Activated CD4-positive, alpha-beta memory T cell treated with anti-CD3 and anti-CD28 coated beads for 36 hours (primary cell): ENCODE results near the gene ALG2. TPM values are rescaled to one million over a fixed set of nuclear protein-coding genes. Genes with fewer than 3 reads are reported as not detected.

ENCODE experiments used
- CTCF ChIA-PET: fragments of 350-600 bp; sonication (Branson Sonifier 250); formaldehyde crosslinking; loops from one replicate; lab custom pipeline; 2021; ENCODE audit warnings: antibody characterized with exemption, inconsistent platforms; lab: Charles Lee
- POLR2A ChIA-PET: fragments of 350-600 bp; sonication (Branson Sonifier 250); formaldehyde crosslinking; loops from one replicate; lab custom pipeline; 2021; ENCODE audit warnings: antibody characterized with exemption; lab: Charles Lee
- DNase-seq: peaks from one replicate; pipeline ENCODE4 v3.0.0-alpha.2; 2020
- H3K27ac Mint-ChIP-seq: one replicate; pipeline ENCODE4 v1.8.0; 2021; ENCODE audit warnings: mixed read lengths
- H3K27me3 Mint-ChIP-seq: one replicate; pipeline ENCODE4 v1.8.0; 2021; ENCODE audit warnings: mixed read lengths
- H3K36me3 Mint-ChIP-seq: one replicate; pipeline ENCODE4 v1.8.0; 2021; ENCODE audit warnings: mixed read lengths
- H3K4me1 Mint-ChIP-seq: one replicate; pipeline ENCODE4 v1.8.0; 2021; ENCODE audit warnings: low read depth, mixed read lengths
- H3K4me3 Mint-ChIP-seq: one replicate; pipeline ENCODE4 v1.8.0; 2021; ENCODE audit warnings: mild to moderate bottlenecking, mixed read lengths
- H3K9me3 Mint-ChIP-seq: one replicate; pipeline ENCODE4 v1.8.0; 2021; ENCODE audit warnings: mixed read lengths
- intact Hi-C: fragments of 100-400 bp; cut with micrococcal nuclease; formaldehyde crosslinking; loops from one replicate; pipeline ENCODE4 v1.15.1; 2023
- total RNA-seq, 2 experiments: library from RNA; stranded (reverse); gene quantifications; one replicate each; pipeline ENCODE4 v1.2.3, GENCODE V29; 2021

Gene ALG2
- total RNA-seq: 10 to 100 TPM; 18.6 to 20.8 TPM

GRCh38 chr9:99221621-99222415, at the start of gene ALG2, which contains the start of gene SEC61B:
Gene ALG2, minus strand, starts transcription at chr9:99221942. Its CDS starts 48 bp downstream, at chr9:99221894.
Gene SEC61B, plus strand, starts transcription at chr9:99222282. Its CDS starts 82 bp downstream, at chr9:99222364.
- POLR2A ChIA-PET: interaction anchor here (0.9 to 1.9 kb wide), 9 partner anchors 8 to 40 kb away, joined by 3 to 10 read pairs (median 5); no protein-coding TSS in a partner anchor
- Mint-ChIP-seq H3K4me1 (peaks cover 66% of the 10 kb centered on the region), H3K27me3 (no peaks in the 10 kb centered on the region), H3K27ac (peak within 1 kb of the TSS; percentile 95), H3K36me3 (peaks cover 49% of the 10 kb centered on the region), H3K9me3 (no peaks in the 10 kb centered on the region), H3K4me3 (peak within 1 kb of the TSS; percentile 97)
- CTCF ChIA-PET: interaction anchor here (0.6 to 3.1 kb wide), 5 partner anchors 10 to 246 kb away, joined by 4 to 32 read pairs (median 5); no protein-coding TSS in a partner anchor
- intact Hi-C loops: loop anchor here (1.0 to 2.0 kb wide), 4 partner anchors 32 to 877 kb away; partner anchors contain the start of gene INVS
- peak; percentile 94 for DNase-seq

GRCh38 chr9:99270491-99270890, 48.7 kb upstream of the ALG2 start:
- intact Hi-C loops: no loop called here
- POLR2A ChIA-PET: no interaction called here
- Mint-ChIP-seq H3K27me3 (peaks cover 3% of the 10 kb centered on the region), H3K9me3 (no peaks in the 10 kb centered on the region), H3K27ac (no peak overlapping the region), H3K36me3 (no peaks in the 10 kb centered on the region), H3K4me1 (peaks cover 15% of the 10 kb centered on the region), H3K4me3 (no peak overlapping the region)
- no peak for DNase-seq
- CTCF ChIA-PET: no interaction called here

- Mint-ChIP-seq H3K27me3 (peaks cover 3% of the 10 kb centered on the region), H3K36me3 (no peaks in the 10 kb centered on the region), H3K4me1 (peaks cover 17% of the 10 kb centered on the region), H3K27ac (no peak overlapping the region), H3K4me3 (no peak overlapping the region), H3K9me3 (no peaks in the 10 kb centered on the region)
- intact Hi-C loops: no loop called here
- no peak for DNase-seq
- ChIA-PET POLR2A (no interaction called here), CTCF (no interaction called here)
Observed at GRCh38 chr9:99269416-99269815, 47.7 kb upstream of the ALG2 start.

- no peak overlapping the region for H3K27ac Mint-ChIP-seq
- peaks cover 3% of the 10 kb centered on the region for H3K27me3 Mint-ChIP-seq
- peak; percentile 78 for DNase-seq
- intact Hi-C loops: loop anchor here (1.0 to 2.0 kb wide), 4 partner anchors 13 to 950 kb away; no protein-coding TSS in a partner anchor
- no peak overlapping the region for H3K4me3 Mint-ChIP-seq
- ChIA-PET CTCF (interaction anchor here (0.6 to 2.0 kb wide), 9 partner anchors 33 to 1058 kb away, joined by 3 to 12 read pairs (median 3); no protein-coding TSS in a partner anchor), POLR2A (interaction anchor here (1.3 kb wide), 1 partner anchor 12 kb away, joined by 5 read pairs; no protein-coding TSS in a partner anchor)
- H3K9me3 Mint-ChIP-seq: no peaks in the 10 kb centered on the region
- H3K36me3 Mint-ChIP-seq: no peaks in the 10 kb centered on the region
- H3K4me1 Mint-ChIP-seq: peaks cover 22% of the 10 kb centered on the region
Observed at GRCh38 chr9:99266255-99267023, 44.7 kb upstream of the ALG2 start.

GRCh38 chr9:99265691-99266090, 43.9 kb upstream of the ALG2 start:
- intact Hi-C loops: loop anchor here (1.0 to 2.0 kb wide), 4 partner anchors 12 to 951 kb away; no protein-coding TSS in a partner anchor
- Mint-ChIP-seq H3K4me3 (no peak overlapping the region), H3K27me3 (peaks cover 3% of the 10 kb centered on the region), H3K4me1 (peaks cover 22% of the 10 kb centered on the region), H3K9me3 (no peaks in the 10 kb centered on the region), H3K36me3 (no peaks in the 10 kb centered on the region), H3K27ac (no peak overlapping the region)
- DNase-seq: no peak
- ChIA-PET POLR2A (interaction anchor here (1.3 kb wide), 1 partner anchor 12 kb away, joined by 5 read pairs; no protein-coding TSS in a partner anchor), CTCF (interaction anchor here (0.6 to 2.0 kb wide), 12 partner anchors 23 to 1059 kb away, joined by 3 to 12 read pairs (median 3); no protein-coding TSS in a partner anchor)

- POLR2A ChIA-PET: no interaction called here
- intact Hi-C loops: no loop called here
Observed at GRCh38 chr9:99264070-99264680, 42.4 kb upstream of the ALG2 start.

GRCh38 chr9:99262949-99263418, 41.2 kb upstream of the ALG2 start:
- H3K4me3 Mint-ChIP-seq: no peak overlapping the region
- H3K27ac Mint-ChIP-seq: no peak overlapping the region
- no peak for DNase-seq
- H3K27me3 Mint-ChIP-seq: no peaks in the 10 kb centered on the region
- intact Hi-C loops: no loop called here
- H3K9me3 Mint-ChIP-seq: no peaks in the 10 kb centered on the region
- ChIA-PET CTCF (no interaction called here), POLR2A (no interaction called here)
- H3K36me3 Mint-ChIP-seq: no peaks in the 10 kb centered on the region
- H3K4me1 Mint-ChIP-seq: peaks cover 28% of the 10 kb centered on the region

More at GRCh38 chr9:99264070-99264680, 42.4 kb upstream of the ALG2 start:
- H3K4me1 Mint-ChIP-seq: peaks cover 28% of the 10 kb centered on the region
- H3K4me3 Mint-ChIP-seq: no peak overlapping the region
- no peaks in the 10 kb centered on the region for H3K27me3 Mint-ChIP-seq
- CTCF ChIA-PET: no interaction called here
- H3K27ac Mint-ChIP-seq: no peak overlapping the region
- no peaks in the 10 kb centered on the region for H3K9me3 Mint-ChIP-seq
- no peaks in the 10 kb centered on the region for H3K36me3 Mint-ChIP-seq
- DNase-seq: peak; percentile 61

GRCh38 chr9:99261923-99262322, 40.2 kb upstream of the ALG2 start:
- Mint-ChIP-seq H3K9me3 (no peaks in the 10 kb centered on the region), H3K36me3 (no peaks in the 10 kb centered on the region), H3K4me1 (peaks cover 24% of the 10 kb centered on the region), H3K27ac (no peak overlapping the region), H3K27me3 (no peaks in the 10 kb centered on the region), H3K4me3 (no peak overlapping the region)
- ChIA-PET CTCF (no interaction called here), POLR2A (no interaction called here)
- DNase-seq: no peak
- intact Hi-C loops: no loop called here

GRCh38 chr9:99259231-99259918, 37.6 kb upstream of the ALG2 start:
- intact Hi-C loops: loop anchor here (10.0 kb wide), 2 partner anchors 645 to 825 kb away; partner anchors contain the start of gene STX17
- Mint-ChIP-seq H3K27ac (no peak overlapping the region), H3K36me3 (no peaks in the 10 kb centered on the region), H3K9me3 (no peaks in the 10 kb centered on the region), H3K4me3 (peak overlapping the region; percentile 36), H3K27me3 (peaks cover 8% of the 10 kb centered on the region), H3K4me1 (peaks cover 27% of the 10 kb centered on the region)
- CTCF ChIA-PET: interaction anchor here (0.8 to 1.2 kb wide), 3 partner anchors 27 to 37 kb away, joined by 4 to 5 read pairs (median 4); partner anchors contain the start of genes ALG2 and SEC61B
- POLR2A ChIA-PET: no interaction called here
- DNase-seq: peak; percentile 71

- Mint-ChIP-seq H3K9me3 (no peaks in the 10 kb centered on the region), H3K27me3 (peaks cover 8% of the 10 kb centered on the region), H3K4me1 (peaks cover 37% of the 10 kb centered on the region), H3K36me3 (no peaks in the 10 kb centered on the region), H3K27ac (no peak overlapping the region), H3K4me3 (no peak overlapping the region)
- no peak for DNase-seq
- POLR2A ChIA-PET: no interaction called here
- CTCF ChIA-PET: interaction anchor here (1.2 kb wide), 1 partner anchor 36 kb away, joined by 4 read pairs; the partner anchor contains the start of genes ALG2 and SEC61B
- intact Hi-C loops: loop anchor here (10.0 kb wide), 2 partner anchors 647 to 827 kb away; partner anchors contain the start of gene STX17
Observed at GRCh38 chr9:99257723-99258389, 36.1 kb upstream of the ALG2 start.
